ENCODE data around the gene PLPP2.

The PLPP2 gene

GRCh38 chr19:291006-291521 lies at the start of gene PLPP2:
TSS of gene PLPP2 (minus strand) at chr19:291403. CDS start at chr19:291336, 67 bp downstream.
- DNase-seq = no peak

GRCh38 chr19:340620-341385 lies 49.6 kb upstream of the PLPP2 start:
- no peak for DNase-seq

GRCh38 chr19:339262-339887 lies 48.2 kb upstream of the PLPP2 start:
- no peak for DNase-seq

GRCh38 chr19:338421-338820 lies 47.2 kb upstream of the PLPP2 start:
- no peak for DNase-seq

GRCh38 chr19:336067-336614 lies 44.9 kb upstream of the PLPP2 start:
- no peak for DNase-seq

- no peak for DNase-seq
Measured at GRCh38 chr19:335486-336066, 44.4 kb upstream of the PLPP2 start.

GRCh38 chr19:335072-335471 lies 43.9 kb upstream of the PLPP2 start:
- DNase-seq = no peak

- no peak for DNase-seq
Measured at GRCh38 chr19:334296-335071, 43.3 kb upstream of the PLPP2 start.

GRCh38 chr19:330503-330902 lies 39.3 kb upstream of the PLPP2 start:
- no peak for DNase-seq

GRCh38 chr19:329876-330275 lies 38.7 kb upstream of the PLPP2 start:
- DNase-seq = no peak

- DNase-seq = no peak
Measured at GRCh38 chr19:328025-328505, 36.9 kb upstream of the PLPP2 start.

- no peak for DNase-seq
Measured at GRCh38 chr19:327291-328024, 36.3 kb upstream of the PLPP2 start.

- DNase-seq = no peak
Measured at GRCh38 chr19:326871-327270, 35.7 kb upstream of the PLPP2 start.

GRCh38 chr19:325937-326565 lies 34.8 kb upstream of the PLPP2 start:
- DNase-seq = no peak

- no peak for DNase-seq
Measured at GRCh38 chr19:325173-325936, 34.2 kb upstream of the PLPP2 start.

- no peak for DNase-seq
Measured at GRCh38 chr19:324716-325115, 33.5 kb upstream of the PLPP2 start.

GRCh38 chr19:322616-323015 lies 31.4 kb upstream of the PLPP2 start:
- no peak for DNase-seq

- no peak for DNase-seq
Measured at GRCh38 chr19:318509-318774, 27.2 kb upstream of the PLPP2 start.

- no peak for DNase-seq
Measured at GRCh38 chr19:317710-318508, 26.7 kb upstream of the PLPP2 start.

- no peak for DNase-seq
Measured at GRCh38 chr19:315811-316210, 24.6 kb upstream of the PLPP2 start.
